Muscle of arm (tissue), 12 donors: ENCODE measurements around the gene RBMS3. TPM values are rescaled to one million over a fixed set of nuclear protein-coding genes. Genes with fewer than 3 reads are reported as not detected.

ENCODE experiments used
- DNase-seq: peaks from one replicate; pipeline ENCODE4 v3.0.0-alpha.2; 2013
- polyA plus RNA-seq, 12 donors: library from polyadenylated mRNA; unstranded; fragments of 120-200 nt; gene quantifications; one replicate each; pipeline ENCODE4 v1.2.1, GENCODE V29; 2013; ENCODE audit not compliant: insufficient read length in 12 of 12

Gene RBMS3
- polyA plus RNA-seq, 12 donors = 27.1 to 56.7 (median 31.2) TPM; not detected in 1

DNA sequence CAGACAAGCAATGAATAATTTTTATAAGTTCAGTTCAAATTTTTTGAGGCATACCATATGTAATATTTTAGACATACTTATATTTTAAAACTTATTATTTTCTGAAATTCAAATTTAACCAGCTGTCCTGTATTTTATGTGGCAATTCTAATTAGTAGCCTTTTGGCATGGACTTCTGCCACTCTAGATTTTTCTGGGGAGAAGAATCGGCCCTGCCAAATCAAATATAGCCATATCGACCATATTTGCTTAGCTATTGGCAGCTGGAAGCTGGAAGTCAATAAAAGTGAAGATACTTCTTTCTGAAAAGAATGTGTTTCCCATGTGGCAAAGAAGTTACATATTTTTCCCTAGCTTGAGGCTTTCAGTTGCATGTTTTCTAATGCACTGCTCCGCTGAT lies 9.4 kb upstream of the RBMS3 start:
- no peak for DNase-seq

DNA sequence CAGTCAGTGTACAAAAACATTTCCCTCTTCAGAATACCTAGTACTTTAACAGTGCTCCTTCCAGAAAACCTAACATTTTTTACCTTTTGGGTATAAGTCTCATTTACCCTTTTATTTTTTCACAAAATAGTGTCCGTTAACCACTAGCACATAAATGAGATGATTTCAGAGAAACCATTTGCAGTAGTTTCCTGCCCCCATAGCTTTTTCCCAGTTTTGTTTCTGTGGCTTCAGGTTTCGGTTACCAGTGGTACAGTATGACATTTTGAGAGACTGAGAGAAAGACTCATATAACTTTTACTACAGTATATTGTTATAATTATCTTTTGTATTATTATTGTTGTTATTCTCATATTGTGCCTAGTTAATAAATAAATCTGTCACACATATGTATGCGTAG lies 6.2 kb upstream of the RBMS3 start:
- no peak for DNase-seq

DNA sequence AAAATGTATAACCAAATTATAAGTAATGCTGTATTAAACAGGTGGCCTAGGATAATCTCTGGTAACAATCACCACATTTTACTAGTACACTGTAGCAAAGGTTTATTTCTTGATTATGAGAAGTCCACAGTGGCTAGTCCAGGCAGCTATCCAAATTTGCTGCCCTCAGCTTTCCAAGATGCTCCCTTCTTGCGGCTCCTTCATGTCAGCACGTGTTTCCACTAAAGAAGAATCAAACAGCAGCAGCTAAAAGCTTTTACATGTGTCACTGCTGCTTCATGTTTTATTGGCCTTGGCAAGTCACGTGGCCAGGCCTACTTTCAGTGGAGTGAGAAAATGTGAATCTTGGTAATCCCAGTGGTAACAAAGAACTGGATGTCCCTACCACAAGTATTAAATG lies 5.6 kb upstream of the RBMS3 start:
- DNase-seq = peak; percentile 55

DNA sequence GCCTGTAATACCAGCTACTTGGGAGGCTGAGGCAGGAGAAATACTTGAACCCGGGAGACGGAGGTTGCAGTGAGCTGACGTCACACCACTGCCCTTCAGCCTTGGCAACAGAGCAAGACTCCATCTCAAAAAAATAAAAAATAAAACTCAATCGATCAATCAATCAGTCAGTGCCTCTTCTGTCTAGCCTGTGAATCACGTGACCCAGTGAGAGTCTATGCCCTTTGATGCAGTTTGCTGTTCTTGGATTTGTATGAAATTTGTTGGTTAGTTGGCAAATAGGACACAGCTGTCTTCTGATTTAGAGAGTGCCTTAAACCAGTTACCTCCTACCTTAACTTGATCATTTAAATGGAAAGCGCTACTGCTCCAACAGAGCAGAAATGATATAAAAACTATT lies 3.6 kb upstream of the RBMS3 start:
- DNase-seq = no peak

DNA sequence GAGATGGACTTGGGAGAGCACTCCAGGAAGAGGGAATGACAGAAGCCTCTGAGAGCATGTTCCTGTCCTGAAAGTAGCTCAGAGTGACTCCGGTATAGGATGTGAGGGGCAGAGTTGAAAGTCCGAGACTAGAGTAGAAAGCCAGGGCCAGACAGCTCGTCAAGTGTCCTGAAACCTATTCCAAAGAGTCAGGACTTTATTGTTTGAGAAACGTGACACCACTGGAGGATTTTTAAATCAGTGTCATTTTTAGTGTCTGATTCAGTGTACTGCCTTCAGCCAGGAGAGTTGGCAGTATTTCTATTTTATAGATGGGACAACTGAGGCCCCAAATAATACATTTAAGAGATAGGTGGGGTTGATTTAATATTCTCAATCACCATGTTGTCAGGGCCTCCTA lies 1.6 kb upstream of the RBMS3 start:
- no peak for DNase-seq

DNA sequence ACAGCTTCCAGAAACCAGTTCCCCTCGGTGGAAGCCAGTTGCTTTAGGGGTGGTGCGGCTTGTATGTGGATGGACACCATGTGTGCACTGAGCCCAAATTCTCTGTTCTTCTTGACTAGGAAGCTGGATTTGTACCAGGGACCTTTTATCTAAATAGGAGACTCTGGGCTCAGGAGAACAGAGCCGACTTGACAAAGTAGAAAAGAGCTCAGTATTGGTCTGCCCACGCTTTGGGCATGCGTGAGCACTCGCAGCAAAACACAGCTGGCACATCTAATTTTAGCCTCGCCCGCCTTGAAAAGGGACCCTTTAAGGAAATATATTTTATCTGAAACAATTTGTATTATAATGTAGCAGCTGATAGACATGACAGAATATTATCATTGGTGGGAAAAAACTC lies 1.1 kb upstream of the RBMS3 start:
- no peak for DNase-seq

DNA sequence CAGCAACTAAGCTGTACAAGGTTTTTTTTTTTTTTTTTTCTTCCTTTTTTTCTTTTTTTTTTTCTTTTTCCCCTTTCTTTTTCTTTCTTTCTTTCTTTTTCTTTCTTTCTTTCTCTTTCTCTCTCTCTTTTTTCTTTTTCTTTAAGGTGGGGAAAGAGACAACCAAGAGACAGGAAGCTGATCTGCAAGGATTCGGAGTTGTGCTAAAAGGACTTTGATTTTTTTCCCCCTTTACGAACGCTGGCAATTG lies 148 bp downstream of the RBMS3 start:
- no peak for DNase-seq

DNA sequence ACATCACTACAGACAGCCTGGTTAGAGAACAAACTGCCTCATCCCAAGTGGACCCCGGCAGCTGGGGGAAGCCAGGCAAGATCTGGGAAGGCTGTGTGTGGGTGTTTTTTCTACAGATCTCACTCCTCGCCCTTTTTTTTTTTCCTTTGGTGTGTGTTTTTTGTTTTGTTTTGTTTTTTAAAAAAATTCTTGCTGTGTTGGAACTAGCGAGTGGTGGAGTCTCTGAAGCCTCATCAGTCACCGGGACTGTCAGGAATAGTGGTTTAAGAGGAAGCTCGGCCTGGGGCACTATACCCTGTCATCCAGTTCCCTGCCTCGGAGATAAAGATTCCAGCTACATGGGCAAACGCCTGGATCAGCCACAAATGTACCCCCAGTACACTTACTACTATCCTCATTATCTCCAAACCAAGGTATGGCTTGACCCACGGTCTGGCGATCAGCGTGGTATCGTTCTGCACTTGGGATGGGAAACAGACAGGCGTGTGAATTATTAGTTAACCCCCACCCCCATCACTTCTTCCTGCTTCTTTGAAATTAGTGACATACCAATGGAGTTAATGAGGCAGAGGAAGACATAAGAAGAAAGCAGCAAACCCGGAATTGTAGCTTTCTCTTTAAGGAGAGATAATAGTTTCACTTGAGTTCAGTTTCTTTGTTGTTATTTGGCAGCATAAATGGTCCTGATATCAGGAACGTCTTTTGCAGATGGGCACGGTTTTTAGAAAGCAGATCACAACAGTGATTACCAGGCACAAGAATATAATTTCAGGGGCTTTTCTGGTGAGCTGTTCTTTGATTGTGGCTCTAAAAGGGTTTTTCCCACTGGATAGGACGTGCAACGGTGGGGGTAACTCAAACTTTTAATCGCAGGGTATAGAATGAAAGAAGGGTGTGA lies 722 bp downstream of the RBMS3 start:
- peak; percentile 61 for DNase-seq

DNA sequence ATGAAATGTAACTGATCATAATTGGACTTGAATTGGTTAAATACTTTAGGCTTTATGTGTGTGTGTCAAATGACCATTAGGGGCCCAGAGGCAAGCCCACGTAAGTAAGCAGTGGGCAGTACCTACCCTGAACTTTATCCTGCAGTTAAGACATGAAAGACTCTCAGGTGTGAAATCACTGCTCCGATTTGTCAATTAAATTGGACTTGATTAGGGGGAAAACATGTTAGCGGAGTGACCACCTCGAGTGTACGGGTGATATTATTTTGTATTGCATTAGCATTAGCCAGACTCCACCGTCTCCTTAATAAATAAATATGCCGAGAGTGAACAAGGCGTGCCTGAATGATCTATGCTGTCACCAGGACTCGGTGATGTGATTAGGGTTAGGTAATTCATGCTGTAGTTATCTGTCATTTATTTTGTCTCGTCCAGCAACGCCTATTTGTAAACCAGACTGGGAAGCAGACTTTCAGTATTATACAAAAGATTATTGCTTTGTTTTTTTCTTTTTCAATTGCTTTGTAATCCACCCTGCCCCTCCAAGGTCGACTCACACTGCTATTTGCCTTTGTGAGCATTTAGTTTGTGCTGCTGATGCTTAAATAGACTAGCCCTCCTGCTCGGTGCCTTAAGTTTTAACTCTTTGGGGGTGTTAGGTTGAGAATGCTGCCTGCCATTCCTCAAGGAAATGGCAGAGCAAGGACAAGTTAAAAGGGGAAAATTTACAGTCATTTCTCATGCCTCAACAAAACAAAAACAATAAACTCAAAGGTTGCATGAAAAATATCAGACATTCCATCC lies 1.8 kb downstream of the RBMS3 start:
- peak; percentile 73 for DNase-seq

DNA sequence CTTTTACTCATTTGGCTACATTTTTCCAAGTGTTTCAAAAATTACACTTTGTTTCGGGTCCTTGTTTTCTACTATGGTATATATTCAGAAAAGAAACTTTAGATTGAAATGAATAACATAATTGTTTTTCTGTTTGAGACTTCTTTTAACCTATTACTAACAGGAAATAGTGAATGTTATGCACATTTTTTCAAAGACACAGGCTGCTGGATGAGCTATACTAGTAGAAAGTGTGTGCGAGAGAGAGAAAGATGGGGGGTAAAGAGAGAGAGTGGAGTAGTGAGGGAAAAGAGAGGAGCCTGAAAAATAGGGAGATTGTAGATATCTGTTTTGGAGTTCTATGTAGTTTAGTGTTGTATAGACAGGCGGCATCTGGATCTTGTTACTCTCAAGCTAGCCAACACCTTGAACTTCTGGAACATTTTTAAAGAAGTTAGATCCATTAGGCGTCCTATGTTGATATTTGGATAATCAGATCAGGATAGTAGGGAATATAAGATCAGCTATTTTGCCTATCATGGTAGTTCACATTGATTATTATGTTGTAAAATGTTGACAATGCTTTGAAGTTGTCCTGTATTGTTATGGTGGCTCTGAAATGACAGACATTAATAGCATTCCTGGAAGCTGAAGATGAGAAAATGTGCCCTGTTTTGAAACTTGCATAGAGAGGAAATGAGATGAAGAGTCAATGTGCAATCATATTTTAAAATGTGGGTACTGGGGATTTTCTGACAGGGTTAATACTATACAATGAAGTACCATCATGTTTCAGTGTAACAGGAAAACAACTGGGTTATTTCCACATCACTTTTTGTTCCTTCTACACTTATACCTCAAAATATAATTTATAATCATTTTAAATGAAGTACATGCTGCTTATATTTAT lies 2.6 kb downstream of the RBMS3 start:
- peak; percentile 53 for DNase-seq

DNA sequence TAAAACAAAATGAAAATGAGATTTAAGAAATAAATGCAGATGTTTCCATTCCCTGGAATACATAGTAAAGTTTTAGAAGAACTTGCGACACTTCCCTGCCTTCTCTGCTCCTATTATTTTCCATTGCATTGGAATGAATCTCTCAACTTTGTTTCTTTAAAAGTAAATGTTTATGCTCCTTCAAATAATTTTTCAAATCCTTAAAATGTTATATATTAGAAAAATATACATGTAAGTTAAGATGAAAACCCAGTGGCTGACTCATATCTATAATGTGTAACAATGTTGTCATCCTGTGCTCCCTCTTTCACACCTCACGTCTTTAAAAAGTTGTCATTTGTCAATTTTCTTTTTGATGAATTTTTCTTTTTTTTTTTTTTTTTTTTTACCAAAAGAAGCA lies 3.6 kb downstream of the RBMS3 start:
- no peak for DNase-seq

DNA sequence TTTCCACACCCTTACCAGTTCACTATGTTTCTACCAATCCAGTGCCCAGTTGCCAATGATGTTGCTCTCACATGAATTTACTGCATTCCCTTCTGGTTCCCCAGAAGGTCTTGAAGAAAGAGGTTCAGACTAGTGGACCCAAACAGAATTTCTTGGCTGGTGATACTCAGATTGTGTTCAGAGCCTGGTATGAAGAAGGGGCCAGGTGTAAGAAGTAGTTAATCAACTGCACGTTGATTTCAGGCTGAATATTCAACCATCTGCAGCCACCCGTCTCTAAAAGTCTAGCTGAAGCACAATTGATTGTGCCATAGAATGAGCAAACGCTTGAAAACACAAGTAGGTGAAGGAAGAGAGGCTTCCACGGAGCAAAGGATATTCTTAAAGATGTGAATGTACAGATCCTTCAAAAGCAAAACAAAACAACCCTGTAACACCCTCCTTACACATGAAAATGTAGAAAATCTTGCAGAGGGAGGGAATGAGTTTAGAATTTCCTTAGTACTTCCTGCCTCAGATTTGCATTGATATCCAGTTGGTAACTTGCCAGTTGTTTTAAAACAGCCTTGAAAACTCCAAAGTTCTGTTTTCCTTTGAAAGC lies 4.7 kb downstream of the RBMS3 start:
- peak; percentile 59 for DNase-seq

DNA sequence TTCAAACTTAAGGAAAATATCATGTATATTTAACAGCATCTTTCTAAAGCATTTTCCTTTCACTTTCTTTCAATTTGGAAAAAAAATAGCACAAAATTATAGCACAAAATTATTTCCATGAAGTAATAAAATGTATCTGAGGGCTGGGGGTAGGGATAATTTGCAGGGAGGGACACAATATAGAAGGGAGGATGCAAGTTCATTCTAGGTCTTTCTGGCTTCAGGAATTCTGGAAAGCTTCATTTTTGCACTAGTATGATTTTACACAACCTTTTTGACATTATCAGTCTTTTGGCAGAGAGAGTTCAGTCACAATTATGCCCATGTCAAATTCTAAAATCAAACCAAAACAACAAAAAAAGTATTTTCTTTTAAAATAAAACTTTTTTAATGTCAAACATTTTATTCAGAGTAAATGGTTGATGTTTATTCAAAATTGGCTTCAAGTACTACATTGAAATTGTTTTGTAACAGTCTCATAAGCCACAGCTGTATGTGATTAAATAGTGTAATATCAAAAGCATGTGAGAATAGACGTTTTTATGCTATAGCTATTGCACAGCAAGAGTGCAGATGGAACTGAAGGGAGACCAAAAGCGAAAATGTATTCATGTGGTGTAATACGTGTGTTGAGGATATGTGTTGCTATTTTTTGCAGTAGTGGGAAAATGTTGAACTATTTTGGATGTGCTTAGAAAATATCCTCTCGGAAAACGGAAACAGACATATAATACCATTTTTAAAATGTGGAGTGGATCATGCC lies 5.8 kb downstream of the RBMS3 start:
- DNase-seq = peak; percentile 80

DNA sequence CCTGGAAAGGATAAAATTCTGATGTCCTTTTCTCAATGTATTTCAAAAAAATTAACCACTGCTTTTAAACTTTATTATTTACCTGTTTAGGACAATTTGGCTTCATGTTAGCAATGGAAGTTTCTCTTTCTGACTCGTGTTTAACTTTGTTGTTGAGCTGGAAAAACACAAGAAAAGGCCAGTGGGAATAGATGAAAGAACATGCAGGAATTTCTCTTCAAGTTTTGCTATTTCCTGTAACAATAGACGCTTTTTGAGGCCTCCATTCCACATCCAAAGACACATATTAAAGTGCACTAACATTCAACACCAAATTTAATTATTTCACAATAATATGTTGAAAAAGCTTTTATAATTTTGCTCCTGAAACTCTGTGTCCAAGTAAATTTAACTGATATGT lies 9.7 kb downstream of the RBMS3 start:
- no peak for DNase-seq

DNA sequence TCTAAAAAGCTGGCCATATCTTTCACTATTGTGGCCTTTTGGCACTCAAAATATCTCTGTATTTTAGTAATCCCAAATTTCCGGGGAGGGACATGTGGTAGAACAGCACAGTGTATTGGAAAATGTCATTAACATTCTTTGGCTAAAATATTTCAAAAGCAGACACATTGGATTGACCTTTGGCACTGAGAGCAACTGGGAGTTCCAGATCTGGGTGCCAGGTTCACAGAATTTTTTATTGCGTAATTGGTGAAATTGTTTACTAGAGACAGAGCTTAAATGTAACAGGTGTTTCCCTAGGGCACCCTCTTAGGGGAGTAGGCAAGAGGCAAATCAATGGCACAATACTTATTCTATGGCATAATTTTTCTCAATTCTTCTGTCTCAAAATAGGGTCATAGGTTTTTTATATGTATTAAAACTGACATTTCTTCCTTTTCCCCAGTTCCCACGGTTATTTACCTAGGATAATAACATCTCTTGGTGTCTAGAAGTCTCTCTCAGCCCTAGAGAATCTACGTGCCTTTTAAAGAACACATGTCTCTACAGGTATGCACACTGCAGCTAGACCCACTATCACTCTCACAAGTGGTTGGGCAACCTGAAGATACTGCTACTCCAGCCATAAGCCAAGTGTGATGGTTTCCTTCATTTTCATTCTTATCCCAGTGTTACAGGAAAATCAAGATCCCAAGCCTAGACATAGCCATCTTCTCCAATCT lies 10.6 kb downstream of the RBMS3 start:
- DNase-seq = no peak

DNA sequence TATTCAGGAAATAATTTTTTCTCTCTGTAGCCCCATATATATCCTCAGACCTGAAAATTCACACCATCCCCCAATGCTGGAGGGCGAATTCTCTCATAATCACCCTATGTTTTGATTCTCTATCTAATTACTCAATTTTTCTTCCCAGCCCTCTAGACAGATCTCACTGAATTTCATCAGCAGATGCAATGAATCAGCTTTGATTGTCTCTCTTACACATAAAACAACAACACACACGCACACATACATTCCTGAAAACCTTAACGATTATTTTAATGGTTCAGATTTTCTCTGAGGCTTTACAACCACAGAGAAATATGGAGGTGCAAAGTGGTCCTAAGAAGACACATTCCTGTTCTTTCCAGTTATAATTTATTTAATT lies 11.1 kb downstream of the RBMS3 start:
- DNase-seq = no peak

DNA sequence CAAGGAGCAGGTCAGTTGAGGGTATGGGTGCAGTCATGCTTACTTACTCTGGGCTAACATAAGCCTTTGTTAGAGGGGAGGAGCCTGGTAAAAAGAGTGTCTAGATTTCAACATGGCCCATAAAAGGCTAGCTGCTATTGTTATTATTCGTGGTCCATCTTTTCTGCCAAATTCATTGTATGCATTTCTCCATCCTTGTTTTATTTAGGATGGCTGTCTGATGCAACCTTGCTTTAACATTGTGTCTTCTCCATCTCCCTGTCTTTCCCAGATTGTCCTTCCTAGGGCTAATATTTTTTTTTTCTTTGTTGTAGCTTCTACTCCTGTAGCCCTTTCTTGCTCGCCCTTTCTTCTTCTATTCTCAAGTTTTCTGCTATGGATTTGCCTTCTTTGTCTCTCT lies 12.6 kb downstream of the RBMS3 start:
- DNase-seq = no peak

DNA sequence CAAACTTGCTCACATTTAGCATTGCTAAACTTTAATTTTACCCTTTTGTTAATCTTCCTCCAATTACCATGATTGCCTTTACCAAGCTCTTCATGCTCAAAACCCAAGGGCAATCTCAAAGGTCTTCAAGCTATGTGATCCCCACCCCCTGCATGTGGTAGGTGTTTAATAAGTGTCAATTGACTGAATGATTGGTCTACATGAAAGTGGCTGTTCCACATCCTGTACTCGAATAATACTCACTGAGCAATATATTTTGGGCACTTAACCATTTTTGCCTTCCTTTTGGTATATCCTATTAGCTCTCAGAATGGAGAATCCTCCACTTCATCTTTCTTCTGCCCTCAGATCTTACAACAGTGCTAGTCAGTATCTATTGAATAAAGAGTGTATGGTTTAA lies 17.1 kb downstream of the RBMS3 start:
- no peak for DNase-seq

DNA sequence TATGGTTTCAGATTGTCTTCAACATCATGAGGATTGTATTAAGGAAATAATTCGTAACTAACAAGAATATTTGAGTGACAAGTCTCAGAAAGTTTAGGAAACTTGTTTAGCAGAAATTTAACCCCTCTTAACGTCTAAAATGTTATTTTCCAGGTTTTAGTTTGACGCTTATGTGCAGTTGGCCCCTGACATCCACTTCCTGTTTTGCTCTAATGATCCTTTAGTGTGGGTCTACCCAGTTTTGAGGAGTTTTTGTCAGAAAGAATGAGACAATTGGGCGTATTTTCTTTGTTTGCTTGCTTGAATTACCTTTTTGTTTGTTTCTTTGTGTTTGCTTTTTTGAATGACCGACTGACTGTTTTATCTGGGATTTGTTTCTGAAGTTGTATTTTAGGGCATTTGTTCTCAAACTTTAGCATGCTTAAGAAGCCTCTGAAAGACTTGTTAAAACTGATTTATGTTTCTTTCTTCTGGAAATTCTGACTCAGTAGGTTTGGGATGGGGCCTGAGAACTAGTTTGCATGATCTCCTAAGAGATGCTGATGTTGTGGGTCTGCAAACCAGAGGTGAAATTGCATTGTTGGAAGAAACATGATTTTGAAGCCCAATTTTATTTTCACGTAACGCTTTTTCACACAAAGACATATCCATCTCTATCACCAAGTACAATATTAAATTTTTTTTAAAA lies 20.6 kb downstream of the RBMS3 start:
- no peak for DNase-seq

DNA sequence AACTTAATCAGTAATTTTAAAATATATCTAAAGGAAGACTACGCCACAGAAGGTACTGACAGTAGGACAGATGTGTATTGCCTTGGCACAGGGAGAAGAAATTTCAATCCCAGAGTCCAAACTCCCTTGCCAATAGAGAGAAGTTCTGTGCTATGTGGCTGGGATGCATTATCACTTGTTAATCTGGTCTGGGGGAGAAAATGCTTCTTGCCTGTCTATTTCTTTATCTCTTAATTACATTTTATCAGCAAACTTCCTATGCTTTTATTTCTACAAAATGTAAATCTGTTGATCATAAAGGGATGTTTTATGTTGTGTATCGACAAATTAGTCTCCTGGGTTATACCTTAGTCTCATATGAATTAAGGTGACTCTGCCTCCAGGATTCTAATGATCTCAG lies 21.7 kb downstream of the RBMS3 start:
- no peak for DNase-seq
